ENCODE results near the gene EIF3B. TPM values are rescaled to one million over a fixed set of nuclear protein-coding genes. Genes with fewer than 3 reads are reported as not detected.
A peak's percentile ranks its signal among the peaks of the same experiment; 100 is the strongest.

EIF3B gene
- total RNA-seq, 2 donors from 2014 or later, result 94.0 to 150 TPM

GRCh38 chr7:2399848-2400587, 45.4 kb downstream of the EIF3B start:
- TF ChIP-seq CTCF (IDR thresholded peaks at IDR 0.05), result no peak
- Histone ChIP-seq H3K9me3 (no peaks in the 10 kb centered on the region), H3K36me3 (no peaks in the 10 kb centered on the region), H3K27me3 (replicated peaks; ENCODE audit: insufficient read depth) (no peaks in the 10 kb centered on the region), H3K4me3 (peak overlapping the region; percentile 16), H3K27ac (peak overlapping the region; percentile 54 to 77), H3K4me1 (ENCODE audit: control insufficient read depth in 1 of 2, low read depth in 2 of 2) (peaks cover 15 to 18% of the 10 kb centered on the region in 2 donors)
- ATAC-seq (ENCODE audit: insufficient number of reproducible peaks, low FRiP score, low read depth) (peak; percentile 23), DNase-seq (ENCODE audit: low spot score) (peak; percentile 43)

- no peak for TF ChIP-seq CTCF (IDR thresholded peaks at IDR 0.05)
- H3K9me3 ChIP-seq, result no peaks in the 10 kb centered on the region
- ATAC-seq (ENCODE audit: insufficient number of reproducible peaks, low FRiP score, low read depth) (no peak), DNase-seq (ENCODE audit: low spot score) (no peak)
- no peaks in the 10 kb centered on the region for H3K36me3 ChIP-seq
- H3K4me1 ChIP-seq (ENCODE audit: control insufficient read depth in 1 of 2, low read depth in 2 of 2), result peaks cover 17 to 25% of the 10 kb centered on the region in 2 donors
- peak overlapping the region; percentile 89 for H3K4me3 ChIP-seq
- no peak overlapping the region for H3K27ac ChIP-seq
- H3K27me3 ChIP-seq (replicated peaks; ENCODE audit: insufficient read depth), result no peaks in the 10 kb centered on the region
These were observed 48.0 kb downstream of the EIF3B start for GRCh38 chr7:2402687-2403013.

- peak within 1 kb of the TSS; percentile 23 to 61 for H3K27ac ChIP-seq
- H3K27me3 ChIP-seq (replicated peaks; ENCODE audit: insufficient read depth), result no peaks in the 10 kb centered on the region
- DNase-seq (ENCODE audit: low spot score), result peak; percentile 72
- peaks cover 17 to 25% of the 10 kb centered on the region in 2 donors for H3K4me1 ChIP-seq (ENCODE audit: control insufficient read depth in 1 of 2, low read depth in 2 of 2)
- TF ChIP-seq CTCF (IDR thresholded peaks at IDR 0.05), result no peak
- no peaks in the 10 kb centered on the region for H3K36me3 ChIP-seq
- peak within 1 kb of the TSS; percentile 89 for H3K4me3 ChIP-seq
- no peaks in the 10 kb centered on the region for H3K9me3 ChIP-seq
- peak; percentile 74 for ATAC-seq (ENCODE audit: insufficient number of reproducible peaks, low FRiP score, low read depth)
These were observed 48.5 kb downstream of the EIF3B start, which contains the start of gene CHST12 for GRCh38 chr7:2403014-2403717. Gene CHST12 (plus strand): TSS chr7:2403611. CDS start chr7:2432640, 29,029 bp downstream.

- ATAC-seq (ENCODE audit: insufficient number of reproducible peaks, low FRiP score, low read depth), result peak; percentile 18
- H3K27me3 ChIP-seq (replicated peaks; ENCODE audit: insufficient read depth), result no peaks in the 10 kb centered on the region
- no peaks in the 10 kb centered on the region for H3K9me3 ChIP-seq
- H3K4me1 ChIP-seq (ENCODE audit: control insufficient read depth in 1 of 2, low read depth in 2 of 2), result peaks cover 17 to 25% of the 10 kb centered on the region in 2 donors
- H3K27ac ChIP-seq, result peak overlapping the region; percentile 23 to 61
- DNase-seq (ENCODE audit: low spot score), result no peak
- peak overlapping the region; percentile 89 for H3K4me3 ChIP-seq
- H3K36me3 ChIP-seq, result no peaks in the 10 kb centered on the region
- peak; percentile 38 for TF ChIP-seq CTCF (IDR thresholded peaks at IDR 0.05)
These were observed 49.4 kb downstream of the EIF3B start for GRCh38 chr7:2403718-2404648.

All from thoracic aorta (tissue), 2 donors.